DND-41 (cell line): Measurements from ENCODE around the gene NBEA.

Source experiments
- ATAC-seq: fragments of 200-7000 bp; cut with Tn5 transposase; 3 replicates; pipeline ENCODE4 v1.9.1; 2021; ENCODE audit warnings: low read depth; ENCODE audit not compliant: insufficient read depth
- DNase-seq: peaks from one replicate; pipeline ENCODE4 v3.0.0-alpha.2; 2020
- H2AFZ ChIP-seq: 2 replicates; pipeline ENCODE4 v1.6.0; 2012; ENCODE audit warnings: low read depth, low read length
- H3K27ac ChIP-seq: 2 replicates; pipeline ENCODE4 v1.5.1; 2012; ENCODE audit warnings: low read length, inconsistent platforms
- H3K27me3 ChIP-seq: fragments of 200-600 bp; sonication (generic); 2 replicates; pipeline ENCODE4 v1.6.0; 2012; ENCODE audit warnings: low read length, mild to moderate bottlenecking, inconsistent platforms; ENCODE audit not compliant: insufficient read depth, poor library complexity
- H3K36me3 ChIP-seq: 2 replicates; pipeline ENCODE4 v1.5.1; 2012; ENCODE audit warnings: low read length, inconsistent platforms; ENCODE audit not compliant: insufficient read depth
- H3K4me1 ChIP-seq: 2 replicates; pipeline ENCODE4 v1.5.1; 2012; ENCODE audit warnings: mild to moderate bottlenecking, low read length; ENCODE audit not compliant: insufficient read depth
- H3K4me2 ChIP-seq: 2 replicates; pipeline ENCODE4 v1.6.0; 2012; ENCODE audit warnings: mild to moderate bottlenecking, moderate library complexity, low read length, inconsistent platforms; ENCODE audit not compliant: insufficient read depth
- H3K4me3 ChIP-seq, 2 experiments: fragments of 200-600 bp in 1 of 2; shearing (Covaris generic) in 1 of 2; 2 replicates each; pipeline ENCODE4 v1.5.1; 2012 to 2016; ENCODE audit warnings: inconsistent platforms in 2 of 2, low read length in 2 of 2, mild to moderate bottlenecking in 2 of 2, low read depth in 1 of 2, moderate library complexity in 1 of 2
- H3K79me2 ChIP-seq: 2 replicates; pipeline ENCODE4 v1.6.0; 2012; ENCODE audit warnings: low read length, inconsistent platforms; ENCODE audit not compliant: insufficient read depth
- H3K9ac ChIP-seq: 2 replicates; pipeline ENCODE4 v1.6.0; 2012; ENCODE audit warnings: low read depth, mild to moderate bottlenecking, inconsistent platforms, low read length, moderate library complexity
- H3K9me3 ChIP-seq: 2 replicates; pipeline ENCODE4 v1.5.1; 2012; ENCODE audit warnings: low read length, moderate library complexity, mild to moderate bottlenecking, inconsistent platforms; ENCODE audit not compliant: insufficient read depth, severe bottlenecking
- H4K20me1 ChIP-seq: 2 replicates; pipeline ENCODE4 v1.6.0; 2012; ENCODE audit warnings: low read length; ENCODE audit not compliant: insufficient read depth
- EZH2 ChIP-seq: IDR thresholded peaks from 3 replicates; pipeline ENCODE4 v1.6.1; 2012; ENCODE audit warnings: borderline replicate concordance, low read depth, mild to moderate bottlenecking, moderate library complexity, low read length, inconsistent platforms; ENCODE audit not compliant: severe bottlenecking
- TF ChIP-seq, protein P1 (sequence below): IDR thresholded peaks from 2 replicates; pipeline ENCODE4 v1.5.1; 2012; ENCODE audit warnings: borderline replicate concordance, low read length, moderate library complexity, mild to moderate bottlenecking; ENCODE audit not compliant: poor library complexity, severe bottlenecking; ENCODE audit errors: extremely low read depth

Gene NBEA

DNA sequence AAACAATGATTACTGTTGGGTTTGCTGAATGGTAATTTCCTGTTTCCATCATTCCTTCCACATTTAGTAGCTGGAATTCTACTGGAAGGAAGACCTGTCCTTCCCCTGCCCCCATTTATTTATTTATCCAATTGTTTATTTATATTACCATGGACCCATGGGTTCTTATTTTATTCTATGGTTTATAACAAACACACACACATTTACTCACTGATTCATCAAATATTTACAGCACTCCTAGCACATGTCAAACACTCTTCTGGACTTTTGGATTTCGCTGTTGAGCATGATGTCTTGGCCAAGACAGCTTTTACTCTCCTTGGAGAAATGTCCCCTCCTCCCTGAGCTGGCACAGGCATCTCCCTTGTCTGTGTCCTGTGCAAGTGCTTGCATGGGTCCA, 762.3 kb downstream of the NBEA start:
- H3K27me3 ChIP-seq: no peaks in the 10 kb centered on the region
- H2AFZ ChIP-seq: no peak overlapping the region
- H3K79me2 ChIP-seq: no peaks in the 10 kb centered on the region

DNA sequence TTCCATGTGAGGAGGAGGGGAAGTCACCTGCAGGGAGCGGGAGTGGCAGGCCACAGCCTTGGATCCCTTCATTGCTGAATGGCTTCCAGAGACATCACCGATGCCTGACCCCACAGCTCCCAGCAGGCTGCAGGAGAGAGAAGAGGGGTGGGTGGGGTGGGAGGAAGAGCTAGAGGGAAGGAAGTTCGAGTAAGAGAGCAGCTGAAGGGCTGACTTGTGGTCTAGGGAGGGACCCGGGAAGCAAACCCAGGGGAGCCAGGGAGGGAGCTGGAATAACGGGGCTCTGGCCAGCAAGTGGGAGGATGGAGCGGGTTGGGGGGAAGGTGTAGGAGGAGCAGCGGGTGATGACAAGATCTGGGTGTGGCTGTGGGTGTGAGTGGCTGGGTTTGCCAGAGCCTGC, 764.2 kb downstream of the NBEA start:
- Histone ChIP-seq H3K27ac (no peak overlapping the region), H3K79me2 (no peaks in the 10 kb centered on the region), H3K4me1 (no peaks in the 10 kb centered on the region), H3K4me2 (no peak overlapping the region), H3K4me3 (no peak overlapping the region), H4K20me1 (no peaks in the 10 kb centered on the region), H3K9me3 (no peaks in the 10 kb centered on the region), H2AFZ (no peak overlapping the region), H3K9ac (no peak overlapping the region), H3K27me3 (no peaks in the 10 kb centered on the region), H3K36me3 (no peaks in the 10 kb centered on the region)
- DNase-seq (no peak), ATAC-seq (no peak)
- TF ChIP-seq, protein P1, sequence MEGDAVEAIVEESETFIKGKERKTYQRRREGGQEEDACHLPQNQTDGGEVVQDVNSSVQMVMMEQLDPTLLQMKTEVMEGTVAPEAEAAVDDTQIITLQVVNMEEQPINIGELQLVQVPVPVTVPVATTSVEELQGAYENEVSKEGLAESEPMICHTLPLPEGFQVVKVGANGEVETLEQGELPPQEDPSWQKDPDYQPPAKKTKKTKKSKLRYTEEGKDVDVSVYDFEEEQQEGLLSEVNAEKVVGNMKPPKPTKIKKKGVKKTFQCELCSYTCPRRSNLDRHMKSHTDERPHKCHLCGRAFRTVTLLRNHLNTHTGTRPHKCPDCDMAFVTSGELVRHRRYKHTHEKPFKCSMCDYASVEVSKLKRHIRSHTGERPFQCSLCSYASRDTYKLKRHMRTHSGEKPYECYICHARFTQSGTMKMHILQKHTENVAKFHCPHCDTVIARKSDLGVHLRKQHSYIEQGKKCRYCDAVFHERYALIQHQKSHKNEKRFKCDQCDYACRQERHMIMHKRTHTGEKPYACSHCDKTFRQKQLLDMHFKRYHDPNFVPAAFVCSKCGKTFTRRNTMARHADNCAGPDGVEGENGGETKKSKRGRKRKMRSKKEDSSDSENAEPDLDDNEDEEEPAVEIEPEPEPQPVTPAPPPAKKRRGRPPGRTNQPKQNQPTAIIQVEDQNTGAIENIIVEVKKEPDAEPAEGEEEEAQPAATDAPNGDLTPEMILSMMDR: no peak
- TF ChIP-seq EZH2: no peak

More for the DNA sequence above, 762.3 kb downstream of the NBEA start:
- no peaks in the 10 kb centered on the region for H3K36me3 ChIP-seq
- TF ChIP-seq, protein P1: no peak
- TF ChIP-seq EZH2: no peak
- H3K9ac ChIP-seq: no peak overlapping the region
- no peaks in the 10 kb centered on the region for H3K4me1 ChIP-seq
- H3K4me2 ChIP-seq: no peak overlapping the region
- DNase-seq (no peak), ATAC-seq (no peak)
- H3K27ac ChIP-seq: no peak overlapping the region
- H4K20me1 ChIP-seq: no peaks in the 10 kb centered on the region
- H3K9me3 ChIP-seq: no peaks in the 10 kb centered on the region
- H3K4me3 ChIP-seq: no peak overlapping the region

DNA sequence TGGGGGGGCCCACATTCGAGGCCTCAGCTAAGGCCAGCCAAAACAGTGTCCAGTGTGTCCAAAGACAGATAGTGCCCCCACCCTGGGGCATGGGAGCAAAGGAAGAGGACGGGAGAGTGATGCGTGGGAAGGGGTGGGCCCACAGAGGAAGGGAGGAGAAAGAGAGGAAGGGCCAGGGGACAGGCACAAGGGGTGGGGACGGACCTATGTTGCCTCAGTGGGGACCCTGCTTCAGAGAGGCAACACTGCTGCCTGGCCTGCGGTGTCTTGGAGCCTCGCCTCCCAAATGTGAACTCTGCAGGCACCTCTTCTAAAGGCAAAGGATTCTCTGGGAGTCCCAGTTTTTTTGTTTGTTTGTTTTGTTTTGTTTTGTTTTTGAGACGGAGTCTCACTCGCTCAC, 764.7 kb downstream of the NBEA start:
- no peak overlapping the region for H3K27ac ChIP-seq
- no peaks in the 10 kb centered on the region for H3K27me3 ChIP-seq
- H3K79me2 ChIP-seq: no peaks in the 10 kb centered on the region
- H2AFZ ChIP-seq: no peak overlapping the region
- DNase-seq (no peak), ATAC-seq (no peak)
- H3K9ac ChIP-seq: no peak overlapping the region
- no peaks in the 10 kb centered on the region for H3K9me3 ChIP-seq
- no peaks in the 10 kb centered on the region for H4K20me1 ChIP-seq
- H3K4me3 ChIP-seq: no peak overlapping the region
- no peak overlapping the region for H3K4me2 ChIP-seq
- no peak for TF ChIP-seq EZH2
- TF ChIP-seq, protein P1: no peak
- no peaks in the 10 kb centered on the region for H3K4me1 ChIP-seq
- no peaks in the 10 kb centered on the region for H3K36me3 ChIP-seq

GRCh38 chr13:35711909-35712308, 769.8 kb downstream of the NBEA start:
- Histone ChIP-seq H3K27ac (no peak overlapping the region), H4K20me1 (no peaks in the 10 kb centered on the region), H3K79me2 (no peaks in the 10 kb centered on the region), H3K4me3 (no peak overlapping the region), H2AFZ (no peak overlapping the region), H3K4me1 (no peaks in the 10 kb centered on the region), H3K9me3 (no peaks in the 10 kb centered on the region), H3K36me3 (no peaks in the 10 kb centered on the region), H3K9ac (no peak overlapping the region), H3K27me3 (no peaks in the 10 kb centered on the region), H3K4me2 (no peak overlapping the region)
- ATAC-seq (no peak), DNase-seq (no peak)
- TF ChIP-seq, protein P1: no peak
- no peak for TF ChIP-seq EZH2
